Erythroblast (primary cell): ENCODE measurements around the gene ANXA4.

Experiments
- GATA1 ChIP-seq: IDR thresholded peaks from 2 replicates; pipeline ENCODE4 v1.6.1; 2011; ENCODE audit warnings: low read depth, mild to moderate bottlenecking, control low read depth, low read length, moderate library complexity
- POLR2A ChIP-seq: IDR thresholded peaks from 2 replicates; pipeline ENCODE4 v1.6.1; 2011; ENCODE audit warnings: mild to moderate bottlenecking, low read length

GRCh38 chr2:69767034-69767433 lies 25.1 kb downstream of the ANXA4 start:
- TF ChIP-seq POLR2A, result no peak
- no peak for TF ChIP-seq GATA1
